Calu3 (cell line): Measurements from ENCODE around the gene KCNQ5. TPM values are rescaled to one million over a fixed set of nuclear protein-coding genes. Genes with fewer than 3 reads are reported as not detected.

Experiments used
- BruUV-seq: library from RNA; stranded (reverse); fragments of 400-500 nt; replicated peaks from 2 replicates; lab custom pipeline; 2021; lab: Mats Ljungman, UMichigan
- CTCF ChIA-PET: fragments of 300-600 bp; sonication (Branson Sonifier 250); formaldehyde crosslinking; loops from one replicate; lab custom pipeline; 2022; ENCODE audit warnings: antibody characterized with exemption; lab: Charles Lee
- DNase-seq: peaks from one replicate; pipeline ENCODE4 v3.0.0; 2022
- H3K27ac Mint-ChIP-seq: one replicate; pipeline ENCODE4 v1.8.0; 2022; ENCODE audit warnings: mixed read lengths; ENCODE audit not compliant: unreplicated experiment
- H3K27me3 Mint-ChIP-seq: one replicate; pipeline ENCODE4 v1.8.0; 2022; ENCODE audit warnings: mixed read lengths; ENCODE audit not compliant: unreplicated experiment
- H3K36me3 Mint-ChIP-seq: one replicate; pipeline ENCODE4 v1.8.0; 2022; ENCODE audit warnings: mild to moderate bottlenecking, moderate library complexity, mixed read lengths; ENCODE audit not compliant: insufficient read depth, unreplicated experiment
- H3K4me1 Mint-ChIP-seq: one replicate; pipeline ENCODE4 v1.8.0; 2022; ENCODE audit warnings: mild to moderate bottlenecking, low read depth, mixed read lengths; ENCODE audit not compliant: unreplicated experiment
- H3K4me3 Mint-ChIP-seq: one replicate; pipeline ENCODE4 v1.8.0; 2022; ENCODE audit warnings: mild to moderate bottlenecking, low read depth, moderate library complexity, mixed read lengths; ENCODE audit not compliant: unreplicated experiment
- H3K9me3 Mint-ChIP-seq: one replicate; pipeline ENCODE4 v1.8.0; 2022; ENCODE audit warnings: low read depth, mixed read lengths; ENCODE audit not compliant: unreplicated experiment
- intact Hi-C: fragments of 100-400 bp; cut with micrococcal nuclease; formaldehyde crosslinking; loops from one replicate; pipeline ENCODE4 v1.10.0; 2022; ENCODE audit not compliant: unreplicated experiment
- total RNA-seq: library from RNA; stranded (reverse); gene quantifications from 2 replicates; pipeline ENCODE4 v1.2.3, GENCODE V29; 2022
- TF ChIP-seq, protein P1 (sequence below): fragments of 200-600 bp; IDR thresholded peaks from one replicate; pipeline ENCODE4 v1.8.0; 2022; ENCODE audit warnings: antibody characterized with exemption; ENCODE audit not compliant: unreplicated experiment

KCNQ5 gene
- total RNA-seq, 1 experiment from 2014 or later = not detected

DNA sequence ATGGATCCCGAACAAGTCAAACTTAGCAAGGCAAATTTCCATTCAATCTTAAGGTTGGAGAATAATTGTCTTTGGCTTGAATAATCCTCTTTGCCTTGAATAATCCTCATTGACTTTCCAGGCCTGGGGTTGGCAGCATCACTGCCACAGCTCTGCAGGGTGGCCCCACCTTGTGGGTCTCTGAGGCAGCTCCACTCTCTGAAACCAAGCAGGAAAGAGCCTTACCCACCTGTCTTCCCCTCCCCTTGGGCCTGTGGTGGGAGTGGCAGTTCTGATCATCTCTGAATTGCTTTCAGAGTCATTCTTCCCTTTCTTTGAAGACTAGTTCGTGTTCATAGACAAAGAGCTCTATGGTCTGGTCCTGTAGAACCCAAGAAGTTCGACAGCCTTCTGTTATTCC is 47.5 kb downstream of the KCNQ5 start:
- CTCF ChIA-PET = no interaction called here
- intact Hi-C loops = no loop called here
- Mint-ChIP-seq H3K4me1 (no peaks in the 10 kb centered on the region), H3K27ac (no peak overlapping the region), H3K9me3 (peaks cover 2% of the 10 kb centered on the region), H3K4me3 (no peak overlapping the region), H3K27me3 (no peaks in the 10 kb centered on the region), H3K36me3 (no peaks in the 10 kb centered on the region)
- BruUV-seq = no TSS peak
- TF ChIP-seq, protein P1, sequence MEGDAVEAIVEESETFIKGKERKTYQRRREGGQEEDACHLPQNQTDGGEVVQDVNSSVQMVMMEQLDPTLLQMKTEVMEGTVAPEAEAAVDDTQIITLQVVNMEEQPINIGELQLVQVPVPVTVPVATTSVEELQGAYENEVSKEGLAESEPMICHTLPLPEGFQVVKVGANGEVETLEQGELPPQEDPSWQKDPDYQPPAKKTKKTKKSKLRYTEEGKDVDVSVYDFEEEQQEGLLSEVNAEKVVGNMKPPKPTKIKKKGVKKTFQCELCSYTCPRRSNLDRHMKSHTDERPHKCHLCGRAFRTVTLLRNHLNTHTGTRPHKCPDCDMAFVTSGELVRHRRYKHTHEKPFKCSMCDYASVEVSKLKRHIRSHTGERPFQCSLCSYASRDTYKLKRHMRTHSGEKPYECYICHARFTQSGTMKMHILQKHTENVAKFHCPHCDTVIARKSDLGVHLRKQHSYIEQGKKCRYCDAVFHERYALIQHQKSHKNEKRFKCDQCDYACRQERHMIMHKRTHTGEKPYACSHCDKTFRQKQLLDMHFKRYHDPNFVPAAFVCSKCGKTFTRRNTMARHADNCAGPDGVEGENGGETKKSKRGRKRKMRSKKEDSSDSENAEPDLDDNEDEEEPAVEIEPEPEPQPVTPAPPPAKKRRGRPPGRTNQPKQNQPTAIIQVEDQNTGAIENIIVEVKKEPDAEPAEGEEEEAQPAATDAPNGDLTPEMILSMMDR = no peak
- no peak for DNase-seq

DNA sequence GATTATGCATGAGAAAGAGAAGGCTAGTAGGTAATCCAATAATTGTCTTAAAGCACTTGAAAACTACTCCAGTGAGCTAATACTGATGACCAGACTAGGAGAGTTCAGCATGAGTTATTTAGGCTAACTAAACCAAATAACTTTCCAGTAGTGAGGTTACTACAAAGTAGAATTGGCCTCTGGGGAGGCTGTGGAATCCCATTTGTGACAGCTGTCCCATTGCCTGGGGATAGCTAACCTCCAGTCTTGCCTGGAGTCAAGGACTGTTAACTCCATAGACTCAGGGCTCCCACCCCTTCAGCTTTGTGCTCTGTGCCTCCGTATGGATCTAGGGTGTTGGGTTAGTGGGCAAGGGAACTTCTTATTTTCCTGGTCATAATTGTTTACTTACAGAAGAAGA is 51.0 kb downstream of the KCNQ5 start:
- H3K27ac Mint-ChIP-seq = no peak overlapping the region
- TF ChIP-seq, protein P1 = no peak
- intact Hi-C loops = no loop called here
- H3K36me3 Mint-ChIP-seq = no peaks in the 10 kb centered on the region
- H3K4me1 Mint-ChIP-seq = no peaks in the 10 kb centered on the region
- H3K27me3 Mint-ChIP-seq = no peaks in the 10 kb centered on the region
- BruUV-seq = no TSS peak
- no peak overlapping the region for H3K4me3 Mint-ChIP-seq
- CTCF ChIA-PET = no interaction called here
- H3K9me3 Mint-ChIP-seq = no peaks in the 10 kb centered on the region
- no peak for DNase-seq

DNA sequence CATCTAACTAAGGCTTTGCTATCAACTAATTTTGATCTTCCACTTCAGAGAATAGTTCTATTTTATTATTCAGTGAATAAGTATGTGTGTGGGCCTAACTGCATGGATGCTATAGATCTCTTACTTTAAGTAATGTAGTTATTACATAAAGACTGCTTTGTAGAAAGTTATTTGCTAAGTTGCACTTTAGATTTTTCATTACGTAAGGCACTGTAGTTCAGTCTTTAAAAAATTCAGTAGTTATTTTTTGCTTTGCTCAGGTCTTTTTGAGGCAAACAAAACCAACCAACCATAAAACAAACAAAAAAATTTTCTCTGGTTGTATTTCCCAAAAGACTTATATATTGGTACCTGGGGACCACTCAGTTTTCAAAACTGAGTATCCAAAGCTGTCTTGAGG is 53.0 kb downstream of the KCNQ5 start:
- CTCF ChIA-PET = no interaction called here
- TF ChIP-seq, protein P1 = no peak
- no peak overlapping the region for H3K27ac Mint-ChIP-seq
- no TSS peak for BruUV-seq
- H3K9me3 Mint-ChIP-seq = no peaks in the 10 kb centered on the region
- H3K4me1 Mint-ChIP-seq = no peaks in the 10 kb centered on the region
- no peaks in the 10 kb centered on the region for H3K27me3 Mint-ChIP-seq
- DNase-seq = no peak
- intact Hi-C loops = no loop called here
- H3K4me3 Mint-ChIP-seq = no peak overlapping the region
- no peaks in the 10 kb centered on the region for H3K36me3 Mint-ChIP-seq

DNA sequence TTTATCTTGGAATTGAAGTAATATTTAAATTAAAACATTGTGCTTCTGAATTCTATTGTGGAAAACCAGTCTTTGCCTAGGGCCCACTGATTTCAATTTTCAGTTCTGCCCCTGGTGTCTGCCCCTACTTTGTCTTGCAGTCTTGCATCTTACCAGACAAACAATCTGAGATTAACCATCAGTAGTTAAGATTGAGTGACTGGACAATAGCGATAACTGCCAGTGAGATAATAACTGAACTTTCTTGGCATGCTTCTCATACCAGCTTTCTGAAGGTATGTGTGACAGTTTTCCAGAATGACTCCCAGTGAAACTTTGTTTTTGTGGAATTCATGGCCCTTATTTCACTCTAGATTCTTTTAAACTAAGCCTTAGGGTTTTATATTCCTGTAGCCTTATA is 53.5 kb downstream of the KCNQ5 start:
- no peaks in the 10 kb centered on the region for H3K36me3 Mint-ChIP-seq
- CTCF ChIA-PET = no interaction called here
- H3K27me3 Mint-ChIP-seq = no peaks in the 10 kb centered on the region
- H3K4me1 Mint-ChIP-seq = no peaks in the 10 kb centered on the region
- H3K4me3 Mint-ChIP-seq = no peak overlapping the region
- DNase-seq = no peak
- H3K9me3 Mint-ChIP-seq = no peaks in the 10 kb centered on the region
- no peak overlapping the region for H3K27ac Mint-ChIP-seq
- TF ChIP-seq, protein P1 = no peak
- intact Hi-C loops = no loop called here
- no TSS peak for BruUV-seq
